ENCODE results near the gene PXN.
"Not testable (repeated sequence)": the region's sequence is repeated elsewhere in the genome, so short reads cannot be mapped to it uniquely, and the experiment has no call there.

PXN gene

DNA sequence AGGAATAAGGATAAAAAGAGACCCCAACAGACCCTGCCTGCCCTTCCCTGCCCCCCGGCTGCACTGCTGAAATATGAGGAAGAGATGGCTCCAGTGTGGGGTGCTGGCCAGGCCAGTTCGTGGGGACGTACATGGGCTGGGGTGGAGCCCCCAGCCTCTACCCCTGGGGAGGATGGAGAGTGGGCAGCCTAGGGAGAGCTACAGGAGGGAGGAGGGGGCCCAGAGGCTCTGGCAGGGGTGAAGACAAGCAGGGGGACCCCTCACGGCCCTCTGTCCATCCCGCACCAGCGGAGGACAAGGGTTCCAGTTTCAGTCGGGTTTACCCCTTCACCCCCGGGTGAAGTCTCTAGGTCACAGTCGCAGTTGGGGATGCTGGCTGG lies 53.6 kb downstream of the PXN start:
- no peak for DNase-seq (ENCODE audit: low read depth in 2 of 3, low spot score in 1 of 3)

- DNase-seq (ENCODE audit: low read depth in 2 of 3, low spot score in 1 of 3) = no peak
Observed at GRCh38 chr12:120211243-120211903, 54.2 kb downstream of the PXN start.

DNA sequence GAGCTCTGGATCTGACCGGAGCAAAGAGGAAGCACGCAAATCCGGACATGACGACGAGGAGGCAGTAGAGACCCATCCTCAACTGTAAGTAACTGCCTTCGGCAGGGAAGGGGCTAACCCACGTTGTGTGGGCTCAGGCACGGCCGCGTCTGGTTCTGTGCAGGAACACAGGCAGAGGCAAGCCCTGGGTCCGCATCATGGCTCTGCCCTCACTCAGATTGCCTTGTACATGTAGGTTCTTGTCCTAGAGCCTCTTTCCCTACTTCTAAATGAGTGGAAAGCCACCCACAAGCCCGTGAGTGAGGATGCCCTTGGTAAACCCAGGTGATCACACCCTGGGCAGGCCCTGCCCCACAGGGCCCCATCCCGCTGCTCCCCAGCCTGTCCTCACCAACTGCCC lies 55.7 kb downstream of the PXN start:
- DNase-seq (ENCODE audit: low read depth in 2 of 3, low spot score in 1 of 3) = no peak

DNA sequence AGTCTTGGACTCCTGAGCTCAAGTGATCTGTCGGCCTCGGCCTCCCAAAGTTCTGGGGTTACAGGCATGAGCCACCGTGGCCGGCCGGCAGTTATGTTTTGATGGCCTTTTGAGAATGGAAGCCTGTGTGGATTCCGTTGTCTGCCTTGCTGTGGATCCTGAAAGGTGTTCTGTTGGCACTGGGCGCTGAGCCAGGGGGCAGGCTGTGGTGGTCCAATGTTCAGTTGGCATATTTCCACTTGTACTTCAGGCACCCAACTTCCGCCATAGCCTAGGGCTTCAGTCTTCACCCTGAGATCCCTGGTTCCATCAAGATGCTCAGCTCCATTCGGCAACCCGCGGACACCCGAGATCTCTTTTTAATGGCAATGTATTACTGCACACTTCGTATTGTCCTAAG lies 58.3 kb downstream of the PXN start:
- DNase-seq (ENCODE audit: low read depth in 2 of 3, low spot score in 1 of 3) = no peak

DNA sequence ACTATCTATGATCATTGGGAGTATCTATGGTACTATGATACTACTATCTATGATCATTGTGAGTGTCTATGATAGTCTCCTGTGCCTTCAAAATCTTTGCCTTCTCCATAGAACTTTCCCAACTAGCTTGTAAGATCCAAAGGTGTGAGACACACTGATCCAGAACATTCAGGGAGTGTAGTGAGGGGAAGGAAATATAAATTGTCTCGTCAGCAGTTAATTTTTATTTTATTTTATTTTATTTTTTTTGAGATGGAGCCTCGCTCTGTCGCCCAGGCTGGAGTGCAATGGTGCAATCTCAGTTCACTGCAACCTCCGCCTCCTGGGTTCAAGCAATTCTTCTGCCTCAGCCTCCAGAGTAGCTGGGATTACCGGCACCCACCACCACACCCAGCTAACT lies 58.7 kb downstream of the PXN start:
- DNase-seq (ENCODE audit: low read depth in 2 of 3, low spot score in 1 of 3) = not testable (repeated sequence)

- no peak for DNase-seq (ENCODE audit: low read depth in 2 of 3, low spot score in 1 of 3)
Observed at GRCh38 chr12:120206228-120206627, 59.3 kb downstream of the PXN start.

- DNase-seq (ENCODE audit: low read depth in 2 of 3, low spot score in 1 of 3) = no peak
Observed at GRCh38 chr12:120204171-120204570, 61.4 kb downstream of the PXN start.

- DNase-seq (ENCODE audit: low read depth in 2 of 3, low spot score in 1 of 3) = no peak
Observed at GRCh38 chr12:120200364-120200800, 65.1 kb downstream of the PXN start.

GRCh38 chr12:120199595-120200306 lies 65.8 kb downstream of the PXN start:
- peak; percentile 20 to 43 (median 37) for DNase-seq (ENCODE audit: low read depth in 2 of 3, low spot score in 1 of 3)

DNA sequence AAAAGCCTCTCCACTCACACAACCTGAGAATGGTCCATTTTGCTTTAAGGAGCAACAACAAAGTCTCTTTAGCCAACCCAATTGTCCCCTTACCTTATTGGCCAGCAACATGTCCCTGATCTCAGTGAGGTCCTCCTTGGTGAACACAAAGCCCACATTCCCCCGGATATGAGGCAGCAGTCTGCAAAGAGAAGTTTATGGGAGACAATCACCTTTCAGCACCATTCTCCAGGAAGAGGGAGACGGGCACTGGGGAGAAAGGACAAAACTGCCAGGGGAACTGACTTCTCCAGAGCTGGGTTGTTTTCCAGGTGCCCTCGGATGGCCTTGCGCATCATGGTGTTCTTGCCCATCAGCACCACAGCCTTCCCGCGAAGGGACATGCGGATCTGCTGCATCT lies 66.5 kb downstream of the PXN start:
- no peak for DNase-seq (ENCODE audit: low read depth in 2 of 3, low spot score in 1 of 3)

DNA sequence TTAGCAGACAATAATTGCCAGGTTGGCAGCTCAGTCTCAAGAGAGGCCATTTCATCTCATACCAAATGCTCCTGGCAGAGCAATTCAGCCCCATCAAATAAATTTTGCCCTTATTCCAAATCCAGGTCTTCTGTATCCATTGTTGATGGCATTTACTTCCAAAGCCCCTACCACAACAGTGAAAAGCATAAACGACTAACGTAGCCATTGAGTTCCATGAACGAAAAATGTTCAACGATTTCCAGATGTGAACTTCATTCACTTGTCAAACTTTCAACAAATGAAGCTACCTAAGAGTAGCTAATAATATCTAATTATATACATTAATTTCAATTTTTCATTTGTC lies 68.0 kb downstream of the PXN start:
- no peak for DNase-seq (ENCODE audit: low read depth in 2 of 3, low spot score in 1 of 3)

DNA sequence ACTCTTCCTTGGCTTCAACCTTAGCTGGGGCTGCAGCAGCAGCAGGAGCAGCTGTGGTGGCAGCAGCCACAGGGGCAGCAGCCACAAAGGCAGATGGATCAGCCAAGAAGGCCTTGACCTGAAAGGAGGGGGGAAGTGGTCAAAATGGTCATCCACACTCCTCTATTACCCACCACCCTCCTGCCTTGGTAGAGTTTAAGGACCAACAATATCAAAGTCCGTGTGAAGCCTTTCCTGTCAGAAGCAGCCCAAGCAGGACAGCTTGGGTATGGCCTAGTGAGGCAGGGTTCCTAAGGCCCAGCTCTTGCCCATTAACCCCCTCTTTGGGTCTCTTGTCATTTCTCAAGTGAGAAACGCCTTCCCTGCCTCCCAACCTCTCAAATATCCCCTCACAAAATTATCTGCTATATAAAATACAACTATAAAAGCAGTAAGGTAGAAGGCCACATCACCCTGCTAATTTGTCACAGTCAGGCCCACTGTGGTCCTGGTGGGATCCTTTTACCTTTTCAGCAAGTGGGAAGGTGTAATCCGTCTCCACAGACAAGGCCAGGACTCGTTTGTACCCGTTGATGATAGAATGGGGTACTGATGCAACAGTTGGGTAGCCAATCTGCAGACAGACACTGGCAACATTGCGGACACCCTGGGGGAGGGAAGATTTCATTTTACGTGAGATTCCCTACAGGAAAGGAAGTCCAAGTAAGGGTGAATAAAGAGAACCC lies 68.6 kb downstream of the PXN start:
- DNase-seq (ENCODE audit: low read depth in 2 of 3, low spot score in 1 of 3) = not testable (repeated sequence)

GRCh38 chr12:120196363-120196762 lies 69.2 kb downstream of the PXN start:
- DNase-seq (ENCODE audit: low read depth in 2 of 3, low spot score in 1 of 3) = no peak

DNA sequence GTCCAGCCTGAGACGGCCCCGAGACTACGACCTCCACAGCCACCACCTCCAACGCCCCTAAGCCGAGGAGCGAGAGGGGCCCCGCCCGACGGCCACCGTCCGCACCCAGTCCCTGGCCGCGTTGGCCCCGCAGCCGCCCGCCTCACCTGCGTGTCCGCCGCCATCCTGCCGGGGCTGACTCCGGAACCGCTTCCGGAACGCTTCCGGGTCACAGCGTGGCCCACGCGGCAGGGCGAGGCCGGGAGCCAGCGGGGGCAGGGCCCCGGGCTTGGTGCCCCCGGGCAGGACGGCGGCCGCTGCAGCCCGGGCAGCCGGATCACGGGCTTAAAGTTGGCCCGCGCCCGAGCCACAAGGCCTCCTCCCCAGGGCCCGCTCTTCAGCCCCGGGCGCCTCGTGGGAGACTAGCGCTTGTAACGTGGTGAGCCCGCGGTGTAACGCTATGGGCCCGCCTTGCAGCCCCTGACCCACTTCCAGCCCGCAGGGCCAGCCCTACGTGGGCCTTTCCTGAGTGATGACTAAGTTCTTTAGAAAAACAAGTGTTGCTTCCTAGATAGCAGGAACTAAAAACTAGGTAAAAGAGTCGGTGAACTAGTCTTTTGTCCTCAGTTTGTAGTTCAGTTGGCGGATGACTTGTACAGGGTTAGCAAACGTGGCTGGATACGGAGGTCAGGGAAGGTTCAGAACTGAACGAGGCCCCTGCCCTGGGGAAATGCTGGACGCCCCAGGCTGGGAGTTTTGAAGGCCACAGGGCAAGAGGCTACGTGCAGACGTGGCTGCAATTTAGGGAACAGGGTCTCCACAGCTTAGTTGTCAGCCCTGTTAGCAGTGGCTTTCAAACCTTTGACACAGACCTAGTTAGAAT lies 70.8 kb downstream of the PXN start, which contains the start of gene GCN1:
GCN1 (minus strand) TSS at position 182 of the 862 bp plus-strand sequence; CDS start at position 164, 18 bp downstream.
- peak; percentile 75 to 84 (median 84) for DNase-seq (ENCODE audit: low read depth in 2 of 3, low spot score in 1 of 3)

GRCh38 chr12:120194226-120194533 lies 71.3 kb downstream of the PXN start:
- no peak for DNase-seq (ENCODE audit: low read depth in 2 of 3, low spot score in 1 of 3)

DNA sequence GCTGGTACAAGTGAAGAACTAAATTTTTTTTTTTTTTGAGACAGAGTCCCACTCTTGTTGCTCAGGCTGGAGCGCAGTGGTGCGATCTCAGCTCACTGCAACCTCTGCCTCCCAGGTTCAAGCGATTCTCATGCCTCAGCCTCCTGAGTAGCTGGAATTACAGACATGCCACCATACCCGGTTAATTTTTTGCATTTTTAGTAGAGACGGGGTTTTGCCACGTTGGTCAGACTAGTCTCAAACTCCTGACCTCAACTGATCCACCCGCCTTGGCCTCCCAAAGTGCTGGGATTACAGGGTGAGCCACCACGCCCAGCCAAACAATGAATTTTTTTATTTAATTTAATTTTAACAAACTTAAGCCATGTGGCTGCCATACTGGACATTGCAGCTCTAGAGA lies 72.2 kb downstream of the PXN start:
- DNase-seq (ENCODE audit: low read depth in 2 of 3, low spot score in 1 of 3) = not testable (repeated sequence)

DNA sequence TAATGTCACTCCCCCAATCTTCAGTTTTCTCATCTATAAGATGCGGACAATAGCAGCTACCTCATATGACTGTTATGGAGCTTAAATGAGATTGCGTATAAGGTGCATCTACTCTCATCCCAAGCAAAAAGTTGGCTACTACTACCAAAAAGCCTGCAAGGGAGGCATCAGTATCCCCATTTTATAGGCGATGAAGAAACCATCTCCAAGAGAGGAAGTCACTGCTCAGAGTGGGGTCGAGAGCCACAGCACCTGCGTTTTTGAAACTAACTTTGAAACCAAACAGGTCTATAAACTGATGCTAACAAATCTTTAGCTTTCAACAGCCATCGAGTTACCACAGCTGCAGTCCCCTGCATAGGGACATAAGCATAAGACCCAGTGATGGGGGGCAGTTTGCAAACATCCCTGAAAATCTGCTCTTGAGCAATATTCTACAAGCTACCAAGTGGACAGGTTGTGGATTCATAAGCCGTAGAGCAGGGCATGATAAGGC lies 74.5 kb downstream of the PXN start:
- DNase-seq (ENCODE audit: low read depth in 2 of 3, low spot score in 1 of 3) = no peak

GRCh38 chr12:120190386-120190785 lies 75.1 kb downstream of the PXN start:
- DNase-seq (ENCODE audit: low read depth in 2 of 3, low spot score in 1 of 3) = no peak

DNA sequence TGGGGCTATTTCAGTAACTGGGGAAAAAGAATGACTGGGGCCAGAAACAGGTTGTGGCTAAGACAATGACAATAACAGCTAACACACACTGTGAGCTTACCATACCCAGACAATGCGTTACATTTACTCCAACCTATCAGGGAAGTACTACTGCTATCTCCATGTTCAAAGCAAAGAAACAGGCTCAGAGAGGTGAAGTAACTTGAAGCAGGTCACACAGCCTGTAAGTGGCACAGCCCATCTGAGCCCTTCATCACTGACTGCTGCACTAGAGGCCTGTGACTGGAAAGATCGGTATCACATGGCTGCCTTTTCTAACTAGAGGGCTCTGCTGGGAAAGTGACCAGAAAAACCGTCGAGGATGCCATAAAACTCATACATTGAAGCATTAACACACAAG lies 78.9 kb downstream of the PXN start:
- DNase-seq (ENCODE audit: low read depth in 2 of 3, low spot score in 1 of 3) = no peak

DNA sequence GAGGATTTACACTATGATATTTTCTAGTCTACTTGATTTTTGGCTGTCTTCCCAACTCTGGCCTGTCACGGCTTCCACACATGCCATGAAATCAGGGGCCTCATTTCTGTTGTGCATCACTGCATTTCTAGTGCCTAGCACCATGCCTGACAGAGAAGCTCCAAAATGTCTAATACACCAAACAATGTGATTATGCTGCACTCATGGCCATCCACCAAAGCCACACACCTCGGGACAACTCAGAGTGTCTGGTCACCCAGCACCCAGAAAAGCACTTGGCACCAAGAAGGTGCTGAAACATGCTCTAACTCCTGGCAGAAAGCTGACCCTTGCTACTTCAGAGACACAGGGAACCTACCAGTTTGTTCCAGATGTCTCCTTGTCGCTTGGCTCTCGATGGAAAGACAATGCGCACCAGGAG lies 82.3 kb downstream of the PXN start:
- DNase-seq (ENCODE audit: low read depth in 2 of 3, low spot score in 1 of 3) = no peak

DNA sequence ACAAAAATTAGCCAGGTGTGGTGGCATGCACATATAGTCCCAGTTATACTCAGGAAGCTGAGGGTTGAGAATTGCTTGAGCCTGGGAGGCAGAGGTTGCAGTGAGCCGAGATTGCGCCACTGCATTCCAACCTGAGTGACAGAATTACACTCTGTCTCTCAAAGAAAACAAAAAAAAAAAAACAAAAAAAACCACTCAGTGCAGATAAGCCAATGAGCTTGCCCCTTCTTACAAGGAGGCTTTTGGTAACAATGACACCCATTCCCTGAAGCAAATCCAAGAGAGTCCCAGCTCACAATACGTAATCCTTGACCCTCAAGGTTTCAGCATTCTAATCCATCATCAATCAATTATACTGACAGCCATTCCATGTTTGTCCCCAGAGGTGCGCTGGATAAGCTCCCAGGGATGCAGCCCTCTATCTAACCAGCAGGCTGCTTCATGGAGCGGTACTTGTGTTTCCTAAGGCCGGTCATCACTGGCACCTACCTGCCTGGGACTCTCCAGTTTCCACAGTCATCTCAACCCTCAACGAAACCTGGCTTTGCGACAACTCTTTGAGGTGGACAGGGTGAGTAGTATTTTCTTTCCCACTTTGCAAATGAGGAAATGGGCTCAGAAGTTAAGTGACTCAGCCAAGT lies 83.4 kb downstream of the PXN start:
- no peak for DNase-seq (ENCODE audit: low read depth in 2 of 3, low spot score in 1 of 3)

All from stimulated activated CD4-positive, alpha-beta T cell treated with anti-CD3 and anti-CD28 coated beads, Interleukin-12 subunit alpha, Interleukin-12 subunit beta, amount 100 ng/mL, for 48 hours (primary cell).